ENCODE data around the gene TRIM61.

TRIM61 gene

DNA sequence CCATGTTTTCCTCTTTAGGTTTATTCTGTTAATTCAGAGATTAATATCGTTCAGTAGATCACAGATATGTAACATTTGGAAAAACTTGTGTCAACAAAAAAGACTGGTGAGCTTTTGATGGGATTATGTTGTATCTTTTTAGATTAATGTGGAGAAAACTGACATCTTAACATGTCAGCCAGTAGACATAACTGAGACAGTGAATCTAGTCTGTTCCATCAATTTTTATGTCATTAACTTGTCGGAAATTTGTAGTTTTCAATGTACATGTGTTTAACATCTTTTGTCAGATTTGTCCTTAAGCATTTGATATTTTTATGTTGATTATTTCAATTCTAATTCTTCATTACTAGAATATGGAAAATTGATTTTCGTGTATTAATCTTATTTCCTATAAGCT, 58.5 kb downstream of the TRIM61 start:
- Histone ChIP-seq H3F3A (ENCODE audit: low read depth) (no peaks in the 10 kb centered on the region), H3K9me3 (ENCODE audit: insufficient read depth, low read depth, low read length) (no peaks in the 10 kb centered on the region), H3K9me2 (replicated peaks; ENCODE audit: low read depth, low read length) (no peaks in the 10 kb centered on the region), H3K27me3 (ENCODE audit: insufficient read depth, low read length, poor library complexity, severe bottlenecking) (no peaks in the 10 kb centered on the region), H3K79me2 (ENCODE audit: insufficient read depth, low read length) (no peaks in the 10 kb centered on the region), H3K4me2 (ENCODE audit: low read depth, low read length, poor library complexity, severe bottlenecking) (no peak overlapping the region), H3K9ac (ENCODE audit: low read depth, low read length, poor library complexity, severe bottlenecking) (no peak overlapping the region), H3K36me3 (ENCODE audit: insufficient read depth, low read length) (no peaks in the 10 kb centered on the region), H2AFZ (ENCODE audit: low read length) (no peak overlapping the region), H3K4me1 (ENCODE audit: insufficient read depth, low read length, poor library complexity, severe bottlenecking) (no peaks in the 10 kb centered on the region), H3K4me3 (ENCODE audit: low read length, poor library complexity, severe bottlenecking) (no peak overlapping the region), H4K20me1 (ENCODE audit: insufficient read depth, low read length, poor library complexity, severe bottlenecking) (no peaks in the 10 kb centered on the region)
- TF ChIP-seq, protein P1, sequence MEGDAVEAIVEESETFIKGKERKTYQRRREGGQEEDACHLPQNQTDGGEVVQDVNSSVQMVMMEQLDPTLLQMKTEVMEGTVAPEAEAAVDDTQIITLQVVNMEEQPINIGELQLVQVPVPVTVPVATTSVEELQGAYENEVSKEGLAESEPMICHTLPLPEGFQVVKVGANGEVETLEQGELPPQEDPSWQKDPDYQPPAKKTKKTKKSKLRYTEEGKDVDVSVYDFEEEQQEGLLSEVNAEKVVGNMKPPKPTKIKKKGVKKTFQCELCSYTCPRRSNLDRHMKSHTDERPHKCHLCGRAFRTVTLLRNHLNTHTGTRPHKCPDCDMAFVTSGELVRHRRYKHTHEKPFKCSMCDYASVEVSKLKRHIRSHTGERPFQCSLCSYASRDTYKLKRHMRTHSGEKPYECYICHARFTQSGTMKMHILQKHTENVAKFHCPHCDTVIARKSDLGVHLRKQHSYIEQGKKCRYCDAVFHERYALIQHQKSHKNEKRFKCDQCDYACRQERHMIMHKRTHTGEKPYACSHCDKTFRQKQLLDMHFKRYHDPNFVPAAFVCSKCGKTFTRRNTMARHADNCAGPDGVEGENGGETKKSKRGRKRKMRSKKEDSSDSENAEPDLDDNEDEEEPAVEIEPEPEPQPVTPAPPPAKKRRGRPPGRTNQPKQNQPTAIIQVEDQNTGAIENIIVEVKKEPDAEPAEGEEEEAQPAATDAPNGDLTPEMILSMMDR (conservative IDR thresholded peaks at IDR 0.05; ENCODE audit: low read length): no peak
- TF ChIP-seq EZH2phosphoT487 (IDR thresholded peaks at IDR 0.05; ENCODE audit: borderline replicate concordance): no peak

Measured in Loucy (cell line).